K562 (cell line): ENCODE data around the gene DHDH. TPM values are rescaled to one million over a fixed set of nuclear protein-coding genes. Genes with fewer than 3 reads are reported as not detected.
A peak's percentile ranks its signal among the peaks of the same experiment; 100 is the strongest.

Experiments used
- CEBPG ChIP-seq, 3 experiments: fragments of 200-800 bp in 1 of 3; sonication (Bioruptor generic) in 1 of 3; sonication (generic) in 1 of 3; formaldehyde crosslinking in 1 of 3; IDR thresholded peaks in 2 of 3; conservative IDR thresholded peaks in 1 of 3; 2 replicates each; pipeline versions ENCODE4 v1.6.1 to v1.8.0; 2016 to 2022; ENCODE audit warnings: missing compliant biosample characterization in 2 of 3, missing genetic modification characterization in 2 of 3, mild to moderate bottlenecking in 1 of 3, missing genetic modification reagents in 1 of 3
- EP300 ChIP-seq: IDR thresholded peaks from 2 replicates; pipeline ENCODE4 v1.6.1; 2012; ENCODE audit warnings: low read length, improper control_type of control experiment
- GTF3C2 ChIP-seq: IDR thresholded peaks from 3 replicates; pipeline ENCODE4 v1.6.1; 2011; ENCODE audit warnings: borderline replicate concordance, mild to moderate bottlenecking, moderate library complexity; ENCODE audit not compliant: insufficient read length; ENCODE audit errors: extremely low read depth
- HDAC1 ChIP-seq, 2 experiments: fragments of 450-650 bp; IDR thresholded peaks; 2 replicates each; pipeline ENCODE4 v1.6.1; 2016 to 2017; ENCODE audit warnings: inconsistent platforms in 1 of 2, mild to moderate bottlenecking in 1 of 2, moderate library complexity in 1 of 2
- HMG20A ChIP-seq: fragments of 450-650 bp; formaldehyde crosslinking; conservative IDR thresholded peaks from 2 replicates; pipeline ENCODE4 v1.4.0; 2020; ENCODE audit warnings: mild to moderate bottlenecking, mixed read lengths
- MEIS2 ChIP-seq: fragments of 450-650 bp; IDR thresholded peaks from 2 replicates; pipeline ENCODE4 v1.6.1; 2014; ENCODE audit warnings: mild to moderate bottlenecking; ENCODE audit not compliant: partially characterized antibody
- NFE2 ChIP-seq: IDR thresholded peaks from 2 replicates; pipeline ENCODE4 v1.6.1; 2014; ENCODE audit warnings: antibody characterized with exemption, low read depth
- RERE ChIP-seq: sonication (generic); formaldehyde crosslinking; IDR thresholded peaks from 2 replicates; pipeline ENCODE4 v1.8.0; 2023; ENCODE audit warnings: missing genetic modification reagents, mild to moderate bottlenecking, borderline replicate concordance
- THAP7 ChIP-seq: fragments of 250-450 bp; sonication (Bioruptor Pico); IDR thresholded peaks from 2 replicates; pipeline ENCODE4 v1.5.0; 2021
- TRIM28 ChIP-seq: fragments of 450-650 bp; IDR thresholded peaks from 2 replicates; pipeline ENCODE4 v1.6.1; 2017
- USF2 ChIP-seq: sonication (generic); formaldehyde crosslinking; IDR thresholded peaks from 2 replicates; pipeline ENCODE4 v1.5.0; 2020; ENCODE audit warnings: missing genetic modification reagents
- ZC3H11A ChIP-seq: IDR thresholded peaks from 2 replicates; pipeline ENCODE4 v1.6.1; 2012; ENCODE audit warnings: low read depth, low read length, improper control_type of control experiment
- ZNF79 ChIP-seq: fragments of 250-450 bp; sonication (Bioruptor Pico); IDR thresholded peaks from 2 replicates; pipeline ENCODE4 v1.4.0; 2020; ENCODE audit warnings: low read depth, mild to moderate bottlenecking, moderate library complexity
- ZNF830 ChIP-seq: fragments of 250-450 bp; sonication (Bioruptor Pico); IDR thresholded peaks from 2 replicates; pipeline ENCODE4 v1.5.0; 2021; ENCODE audit warnings: mild to moderate bottlenecking
- ZSCAN29 ChIP-seq: fragments of 450-650 bp; IDR thresholded peaks from 2 replicates; pipeline ENCODE4 v1.6.1; 2017
- polyA plus RNA-seq, 8 experiments: library from polyadenylated mRNA; depleted of rRNA in 4 of 8; stranded (reverse) in 5 of 8; unstranded in 3 of 8; fragments of >200 nt; fragmentation: Nextera tagmentation in 2 of 8; fragmentation: Illumina TruSeq in 1 of 8; extraction: Ambion mirVana in 2 of 8; extraction: Trizol in 1 of 8; gene quantifications; 2 replicates each; pipeline versions ENCODE4 v1.2.1 to v1.2.3, GENCODE V29; 2011 to 2014; ENCODE audit warnings: inconsistent platforms in 1 of 8, missing spikeins in 1 of 8
- total RNA-seq, 7 experiments: library from RNA; depleted of rRNA in 6 of 7; stranded (reverse); fragments of >200 nt in 6 of 7; fragmentation: Illumina TruSeq in 2 of 7; extraction: Trizol in 2 of 7; gene quantifications; 2 replicates each; pipeline versions ENCODE4 v1.2.1 to v1.2.3, GENCODE V29; 2011 to 2021; ENCODE audit warnings: low replicate concordance in 1 of 7

The DHDH gene
- total and polyA plus RNA-seq, 9 of the 15 experiments (the other 6 are each of a cell fraction or from before 2014, with no cell fraction given) = 0.37 to 1.9 (median 0.87) TPM

GRCh38 chr19:48943081-48943480 is 9.6 kb downstream of the DHDH start (continued):
- TF ChIP-seq THAP7 (CRISPR knock-in tag) (no peak), ZNF79 (no peak), MEIS2 (peak; percentile 27), RERE (CRISPR knock-in tag) (no peak), ZNF830 (CRISPR knock-in tag) (no peak), CEBPG (CRISPR knock-in tag; IDR thresholded peaks at IDR 0.05) (no peak), CEBPG (tag; conservative IDR thresholded peaks at IDR 0.05 in 1 of 2, IDR thresholded peaks at IDR 0.05 in 1 of 2) (no peak), USF2 (CRISPR knock-in tag) (no peak), ZC3H11A (no peak), GTF3C2 (no peak), HMG20A (CRISPR knock-in tag) (no peak), TRIM28 (no peak), HDAC1 (IDR thresholded peaks at IDR 0.05) (no peak), NFE2 (no peak), ZSCAN29 (no peak), EP300 (peak; percentile 54; the same call in 1 of the 2 replicates)
